GM13976 (cell line): ENCODE results near the gene APOL6.

Experiments
- DNase-seq: peaks from one replicate; pipeline ENCODE4 v3.0.0; 2012; ENCODE audit warnings: low spot score
- CTCF ChIP-seq: IDR thresholded peaks from 2 replicates; pipeline ENCODE4 v1.5.1; 2012; ENCODE audit warnings: borderline replicate concordance, mild to moderate bottlenecking; ENCODE audit not compliant: insufficient read depth; ENCODE audit errors: extremely low read depth, missing control alignments, control extremely low read depth
- in situ Hi-C: fragments of 300-500 bp; cut with MboI; formaldehyde crosslinking; loops from one replicate; pipeline ENCODE4 v1.12.0; 2022; ENCODE audit warnings: low sequenced_read_pairs, mixed read lengths, inconsistent platforms; ENCODE audit not compliant: unreplicated experiment

The APOL6 gene

GRCh38 chr22:35681454-35682052 lies 33.3 kb downstream of the APOL6 start:
- DNase-seq = no peak
- TF ChIP-seq CTCF = no peak
- in situ Hi-C loops = no loop called here

DNA sequence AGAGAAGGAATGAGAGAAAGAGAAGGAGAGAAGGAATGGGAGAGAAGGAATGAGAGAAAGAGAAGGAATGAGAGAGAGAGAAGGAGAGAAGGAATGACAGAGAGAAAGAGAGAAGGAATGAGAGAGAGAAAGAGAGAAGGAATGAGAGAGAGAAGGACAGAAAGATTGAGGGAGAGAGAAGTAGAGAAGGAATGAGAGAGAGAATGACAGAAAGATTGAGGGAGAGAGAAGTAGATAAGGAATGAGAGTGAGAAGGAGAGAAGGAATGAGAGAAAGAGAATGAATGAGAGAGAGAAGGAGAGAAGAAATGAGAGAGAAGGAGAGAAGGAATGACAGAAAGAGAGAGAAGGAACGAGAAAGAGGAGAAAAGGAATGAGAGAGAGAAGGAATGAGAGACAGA lies 35.3 kb downstream of the APOL6 start:
- in situ Hi-C loops = no loop called here
- DNase-seq = no peak
- no peak for TF ChIP-seq CTCF

DNA sequence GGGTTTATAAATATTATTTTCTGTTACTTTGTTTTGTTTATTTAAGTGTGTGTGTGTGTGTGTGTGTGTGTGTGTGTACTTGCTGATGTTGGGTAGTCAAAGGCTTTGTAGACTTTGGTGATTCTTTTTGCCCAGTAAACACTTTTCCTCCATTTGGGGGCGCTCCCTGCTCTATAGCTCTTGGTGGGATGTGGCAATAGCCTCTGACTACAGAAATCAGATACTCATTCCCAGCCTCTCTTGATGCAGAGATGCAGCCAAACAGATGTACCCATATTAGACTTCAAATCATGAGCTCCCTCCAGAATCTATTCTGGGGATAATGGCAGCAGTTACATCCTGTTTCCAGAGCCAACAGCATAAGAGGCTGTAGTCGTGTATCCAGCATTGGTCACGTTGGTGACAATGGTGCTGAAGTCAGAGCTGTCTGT lies 36.0 kb downstream of the APOL6 start:
- TF ChIP-seq CTCF = no peak
- in situ Hi-C loops = no loop called here
- DNase-seq = no peak

GRCh38 chr22:35684732-35685131 lies 36.5 kb downstream of the APOL6 start:
- TF ChIP-seq CTCF = no peak
- no peak for DNase-seq
- in situ Hi-C loops = no loop called here

- no peak for DNase-seq
- no peak for TF ChIP-seq CTCF
- in situ Hi-C loops = no loop called here
These were observed 37.5 kb downstream of the APOL6 start for GRCh38 chr22:35685731-35686130.

DNA sequence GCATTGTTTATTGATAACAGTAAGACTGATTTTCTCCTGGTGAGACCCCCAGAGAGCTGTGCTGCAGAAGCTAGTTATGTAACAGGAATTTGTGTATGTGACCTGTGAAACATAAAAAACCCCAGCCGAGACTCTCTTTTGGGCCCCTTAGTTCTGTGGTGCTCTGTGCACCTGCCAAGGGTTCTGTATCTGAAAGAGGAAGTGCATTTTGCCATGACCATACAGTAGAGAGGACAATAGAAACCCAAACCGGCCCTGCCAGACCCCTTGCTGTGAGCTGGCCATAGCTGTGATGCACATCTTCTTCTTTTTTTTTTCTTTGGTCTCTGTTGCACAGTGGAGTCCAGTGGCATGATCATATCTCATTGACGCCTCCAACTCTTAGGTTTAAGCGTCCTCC lies 38.1 kb downstream of the APOL6 start:
- in situ Hi-C loops = no loop called here
- no peak for DNase-seq
- no peak for TF ChIP-seq CTCF
